ENCODE results near the gene SP7. TPM values are rescaled to one million over a fixed set of nuclear protein-coding genes. Genes with fewer than 3 reads are reported as not detected.

Gene SP7
- total and polyA plus RNA-seq, 9 of the 15 experiments (the other 6 are each of a cell fraction or from before 2014, with no cell fraction given), result 0.04 TPM; not detected in 8

GRCh38 chr12:53327435-53328042, 8.6 kb downstream of the SP7 start (continued):
- TF ChIP-seq, protein P1, sequence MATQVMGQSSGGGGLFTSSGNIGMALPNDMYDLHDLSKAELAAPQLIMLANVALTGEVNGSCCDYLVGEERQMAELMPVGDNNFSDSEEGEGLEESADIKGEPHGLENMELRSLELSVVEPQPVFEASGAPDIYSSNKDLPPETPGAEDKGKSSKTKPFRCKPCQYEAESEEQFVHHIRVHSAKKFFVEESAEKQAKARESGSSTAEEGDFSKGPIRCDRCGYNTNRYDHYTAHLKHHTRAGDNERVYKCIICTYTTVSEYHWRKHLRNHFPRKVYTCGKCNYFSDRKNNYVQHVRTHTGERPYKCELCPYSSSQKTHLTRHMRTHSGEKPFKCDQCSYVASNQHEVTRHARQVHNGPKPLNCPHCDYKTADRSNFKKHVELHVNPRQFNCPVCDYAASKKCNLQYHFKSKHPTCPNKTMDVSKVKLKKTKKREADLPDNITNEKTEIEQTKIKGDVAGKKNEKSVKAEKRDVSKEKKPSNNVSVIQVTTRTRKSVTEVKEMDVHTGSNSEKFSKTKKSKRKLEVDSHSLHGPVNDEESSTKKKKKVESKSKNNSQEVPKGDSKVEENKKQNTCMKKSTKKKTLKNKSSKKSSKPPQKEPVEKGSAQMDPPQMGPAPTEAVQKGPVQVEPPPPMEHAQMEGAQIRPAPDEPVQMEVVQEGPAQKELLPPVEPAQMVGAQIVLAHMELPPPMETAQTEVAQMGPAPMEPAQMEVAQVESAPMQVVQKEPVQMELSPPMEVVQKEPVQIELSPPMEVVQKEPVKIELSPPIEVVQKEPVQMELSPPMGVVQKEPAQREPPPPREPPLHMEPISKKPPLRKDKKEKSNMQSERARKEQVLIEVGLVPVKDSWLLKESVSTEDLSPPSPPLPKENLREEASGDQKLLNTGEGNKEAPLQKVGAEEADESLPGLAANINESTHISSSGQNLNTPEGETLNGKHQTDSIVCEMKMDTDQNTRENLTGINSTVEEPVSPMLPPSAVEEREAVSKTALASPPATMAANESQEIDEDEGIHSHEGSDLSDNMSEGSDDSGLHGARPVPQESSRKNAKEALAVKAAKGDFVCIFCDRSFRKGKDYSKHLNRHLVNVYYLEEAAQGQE (IDR thresholded peaks at IDR 0.05; ENCODE audit: borderline replicate concordance), result peak; percentile 68; the same call in 1 of the 2 replicates
- TF ChIP-seq, protein P1 (CRISPR knock-in tag; IDR thresholded peaks at IDR 0.05; ENCODE audit: low read depth), result no peak
- no peak for TF ChIP-seq ZBTB17 (CRISPR knock-in tag; IDR thresholded peaks at IDR 0.05)
- no peak for TF ChIP-seq ZSCAN32 (CRISPR knock-in tag; IDR thresholded peaks at IDR 0.05)

Data from K562 (cell line).